Epithelial cell of proximal tubule (primary cell): Measurements from ENCODE around the gene ECI1. TPM values are rescaled to one million over a fixed set of nuclear protein-coding genes. Genes with fewer than 3 reads are reported as not detected.
"Not testable (repeated sequence)": the region's sequence is repeated elsewhere in the genome, so short reads cannot be mapped to it uniquely, and the experiment has no call there.

Experiments used
- DNase-seq: peaks from one replicate; pipeline ENCODE4 v3.0.0-alpha.2; 2011; ENCODE audit warnings: low read depth
- H3K4me3 ChIP-seq: 2 replicates; pipeline ENCODE4 v1.5.1; 2011; ENCODE audit warnings: low read depth, mild to moderate bottlenecking, low read length
- CTCF ChIP-seq: conservative IDR thresholded peaks from 2 replicates; pipeline ENCODE4 v1.5.1; 2012; ENCODE audit warnings: low read depth, mild to moderate bottlenecking, low read length
- total RNA-seq: library from RNA; depleted of rRNA; stranded (reverse); fragments of >200 nt; gene quantifications from 2 replicates; pipeline ENCODE4 v1.2.3, GENCODE V29; 2015

ECI1 gene
- total RNA-seq, 1 donor from 2014 or later: 94.6 TPM

DNA sequence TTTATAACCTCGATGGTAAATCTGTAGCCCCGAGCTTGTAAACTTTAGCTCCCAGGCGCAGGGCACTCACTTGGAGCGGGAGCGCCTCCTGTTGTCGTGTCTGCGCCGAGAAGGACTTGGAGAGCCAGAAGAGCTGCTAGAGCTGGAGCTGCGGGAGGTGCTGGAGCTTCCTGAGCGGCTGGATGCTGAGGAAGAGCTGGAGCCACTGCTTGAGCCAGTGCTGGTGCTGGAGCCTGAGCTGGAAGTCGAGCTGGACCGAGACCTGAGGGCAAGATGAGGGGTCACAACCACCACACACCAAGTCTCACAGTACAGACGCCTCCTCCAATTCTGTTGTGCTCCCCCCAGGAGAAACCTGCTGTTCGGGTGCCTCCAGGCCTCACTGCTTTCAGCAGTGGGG, 11.6 kb upstream of the ECI1 start:
- not testable (repeated sequence) for DNase-seq, H3K4me3 ChIP-seq
- TF ChIP-seq CTCF: peak; percentile 5

- DNase-seq: no peak
- no peak for TF ChIP-seq CTCF
- H3K4me3 ChIP-seq: no peak overlapping the region
Measured at GRCh38 chr16:2260250-2260649, 8.9 kb upstream of the ECI1 start.

DNA sequence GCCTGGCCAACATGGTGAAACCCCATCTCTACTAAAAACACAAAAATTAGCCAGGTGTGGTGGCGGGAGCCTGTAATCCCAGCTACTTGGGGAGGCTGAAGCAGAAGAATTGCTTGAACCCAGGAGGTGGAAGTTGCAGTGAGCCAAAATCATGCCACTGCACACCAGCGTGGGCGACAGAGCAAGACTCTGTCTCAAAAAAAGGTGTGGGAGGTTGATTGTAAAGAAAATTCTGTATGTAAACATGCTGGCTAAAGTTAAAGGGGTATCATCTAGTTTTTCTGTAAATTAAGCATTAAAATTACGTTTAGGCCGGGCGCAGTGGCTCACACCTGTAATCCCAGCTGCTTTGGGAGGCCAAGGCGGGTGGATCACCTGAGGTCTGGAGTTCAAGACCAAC, 7.1 kb upstream of the ECI1 start:
- H3K4me3 ChIP-seq, DNase-seq: not testable (repeated sequence)

DNA sequence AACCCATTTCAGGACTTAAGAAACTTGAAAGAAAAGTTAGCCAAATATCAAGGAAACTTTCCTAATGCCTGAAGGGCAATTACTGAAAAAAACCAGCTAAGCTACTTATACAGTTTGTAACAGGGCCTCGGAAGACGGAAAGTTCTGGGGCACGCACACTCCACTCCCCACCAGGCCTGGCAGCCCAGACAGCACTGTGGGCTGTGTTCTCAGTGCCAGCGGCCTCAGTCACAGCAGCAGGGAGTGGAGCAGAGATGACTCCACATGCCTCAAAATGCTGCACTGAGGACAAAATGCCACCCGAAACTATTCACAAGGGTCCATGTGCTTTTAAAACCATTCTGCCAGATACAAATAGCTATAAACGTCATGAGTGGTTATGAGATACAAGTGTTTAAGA, 6.3 kb upstream of the ECI1 start:
- no peak for DNase-seq
- H3K4me3 ChIP-seq: no peak overlapping the region
- TF ChIP-seq CTCF: no peak

DNA sequence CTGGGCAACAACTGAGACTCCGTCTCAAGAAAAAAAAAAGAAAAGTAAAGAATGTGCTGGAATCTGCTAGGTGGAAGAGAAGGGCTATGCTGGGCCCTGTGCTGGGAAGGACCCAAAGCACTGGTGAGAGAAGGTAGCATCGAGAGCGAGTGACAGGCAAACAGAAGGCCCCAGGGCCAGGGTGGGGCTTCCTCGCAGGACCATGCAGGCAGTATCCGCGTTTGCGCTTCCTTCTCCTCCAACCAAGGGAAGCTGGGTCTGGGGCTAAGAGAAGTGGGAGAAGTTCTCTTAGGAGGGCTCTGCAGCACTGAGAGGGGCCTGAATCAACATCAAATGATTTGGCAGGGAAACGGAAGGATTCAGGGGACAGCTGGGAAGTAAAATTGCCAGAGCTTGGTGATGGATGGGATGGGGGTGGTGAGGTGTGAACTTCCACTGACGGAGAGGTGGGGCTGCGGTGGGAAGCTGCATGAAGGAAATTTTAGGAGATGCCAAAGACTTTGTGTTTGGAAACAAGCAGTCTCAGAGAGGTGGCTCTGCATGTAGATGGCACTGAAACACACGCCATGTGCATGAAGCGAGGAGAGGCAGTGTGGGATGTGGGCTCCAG, 5.2 kb upstream of the ECI1 start:
- H3K4me3 ChIP-seq: no peak overlapping the region
- no peak for TF ChIP-seq CTCF
- no peak for DNase-seq

DNA sequence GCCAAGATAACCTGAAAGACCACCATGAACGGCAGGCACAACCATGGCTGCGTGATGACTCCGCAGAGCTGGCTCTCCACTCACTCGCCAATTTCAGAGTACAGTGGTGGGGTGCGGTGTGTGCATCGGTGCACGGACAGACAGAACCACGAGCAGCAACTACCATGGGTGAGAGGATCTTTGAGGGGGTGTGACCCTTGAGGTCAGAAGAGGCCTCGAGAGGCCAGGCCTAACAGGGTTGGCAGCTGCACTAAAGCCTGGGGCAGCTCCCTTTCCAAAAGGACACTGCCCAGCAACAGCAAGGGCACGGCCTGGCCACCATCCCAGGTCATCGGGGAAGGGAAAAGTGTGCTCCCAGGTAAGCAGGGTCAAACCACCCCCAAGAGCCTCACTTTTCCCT, 1.9 kb upstream of the ECI1 start:
- no peak for DNase-seq
- TF ChIP-seq CTCF: no peak
- no peak overlapping the region for H3K4me3 ChIP-seq

- TF ChIP-seq CTCF: no peak
Measured at GRCh38 chr16:2252806-2253148, 1.4 kb upstream of the ECI1 start.

More at GRCh38 chr16:2252806-2253148, 1.4 kb upstream of the ECI1 start:
- DNase-seq: no peak
- H3K4me3 ChIP-seq: no peak overlapping the region
